ENCODE measurements around the gene MAP7D3. TPM values are rescaled to one million over a fixed set of nuclear protein-coding genes. Genes with fewer than 3 reads are reported as not detected.
"Not testable (repeated sequence)": the region's sequence is repeated elsewhere in the genome, so short reads cannot be mapped to it uniquely, and the experiment has no call there.

MAP7D3 gene
- polyA plus RNA-seq, 3 donors: 13.2 to 19.8 (median 16.0) TPM

DNA sequence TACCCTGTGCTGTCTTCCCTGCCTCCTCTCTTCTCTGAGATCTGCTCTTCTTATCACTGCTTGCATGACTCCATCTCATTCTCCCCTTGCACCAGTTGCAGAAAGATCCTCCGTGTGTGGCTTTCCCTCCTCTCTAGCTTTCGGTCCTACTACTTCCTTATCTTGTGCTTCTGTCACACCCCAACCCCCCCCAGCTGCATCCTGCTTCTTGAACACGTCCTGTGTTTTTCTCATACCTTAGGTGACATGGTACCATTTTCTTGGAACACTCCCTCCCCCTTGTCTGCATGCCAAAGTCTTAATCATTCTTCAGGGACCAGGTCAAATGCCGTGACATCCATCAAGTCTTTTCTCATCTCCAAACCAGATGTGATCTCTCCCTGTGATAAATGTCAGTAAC, 57.4 kb downstream of the MAP7D3 start:
- DNase-seq (ENCODE audit: extremely low read depth in 1 of 11, low read depth in 9 of 11, low spot score in 4 of 11): no peak

DNA sequence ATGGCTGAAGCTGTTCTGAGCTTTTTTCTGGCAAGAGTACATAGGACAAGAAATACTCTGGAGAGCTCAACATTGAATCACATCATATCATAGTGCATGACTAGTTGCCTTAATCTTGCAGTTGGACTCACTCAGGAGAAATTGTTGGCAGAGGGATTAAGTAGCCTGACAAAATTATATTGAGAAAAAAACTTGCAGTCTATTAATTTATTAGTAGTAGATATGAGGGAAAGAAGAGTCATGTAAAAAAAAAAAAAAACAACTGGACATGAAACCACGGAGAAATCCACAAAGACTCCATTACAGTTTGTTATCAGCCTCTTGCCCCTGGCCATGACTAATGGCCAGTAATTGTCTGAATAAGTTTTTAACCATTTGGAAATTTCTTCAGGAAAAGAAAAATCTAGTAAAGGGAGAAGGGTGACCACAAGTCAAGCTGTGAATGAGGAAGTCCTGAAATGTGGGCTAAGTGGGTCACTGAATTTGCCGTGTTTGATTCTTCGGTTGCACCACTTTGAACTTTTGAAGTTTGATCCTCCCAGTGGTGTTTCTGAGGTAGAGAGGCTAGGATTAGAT, 58.3 kb downstream of the MAP7D3 start:
- DNase-seq (ENCODE audit: extremely low read depth in 1 of 11, low read depth in 9 of 11, low spot score in 4 of 11): no peak

DNA sequence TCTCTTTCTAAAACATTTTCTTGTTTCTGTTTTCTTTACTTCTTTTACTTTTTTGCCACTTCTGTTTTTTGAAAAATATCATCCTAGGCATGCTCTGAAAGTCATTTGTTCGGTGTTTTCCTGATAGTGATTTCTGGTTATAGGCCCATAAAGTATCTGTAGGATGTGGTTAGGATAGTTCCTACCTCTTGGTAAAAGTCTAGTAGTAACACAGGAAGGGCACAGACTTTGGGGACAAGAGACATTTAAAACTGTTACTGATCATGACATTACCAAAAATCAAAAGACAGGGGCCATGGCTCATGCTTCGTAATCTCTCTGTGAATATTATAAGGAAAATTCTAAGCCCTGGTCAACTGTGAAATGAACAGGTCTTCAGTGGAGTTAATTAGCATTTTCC, 59.1 kb downstream of the MAP7D3 start:
- DNase-seq (ENCODE audit: extremely low read depth in 1 of 11, low read depth in 9 of 11, low spot score in 4 of 11): no peak

DNA sequence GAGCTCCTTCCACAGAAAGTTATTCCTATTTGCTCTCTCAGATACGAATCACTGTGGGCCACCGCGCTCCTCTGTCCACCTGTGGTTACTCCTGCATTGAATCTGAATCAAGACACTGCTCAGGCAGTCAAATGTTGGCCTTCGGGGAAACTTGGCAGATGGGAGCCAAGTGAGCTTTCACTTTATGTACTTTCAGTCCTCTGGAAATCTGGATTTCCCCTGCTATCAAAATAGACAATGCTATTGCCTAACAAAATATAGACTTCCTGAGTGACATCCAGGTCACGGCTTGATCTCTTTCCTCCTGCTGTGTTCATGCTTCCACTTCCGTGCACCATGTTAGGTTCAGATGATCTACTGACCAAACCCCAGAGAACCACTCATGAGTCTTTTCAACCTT, 60.0 kb downstream of the MAP7D3 start:
- no peak for DNase-seq (ENCODE audit: extremely low read depth in 1 of 11, low read depth in 9 of 11, low spot score in 4 of 11)

DNA sequence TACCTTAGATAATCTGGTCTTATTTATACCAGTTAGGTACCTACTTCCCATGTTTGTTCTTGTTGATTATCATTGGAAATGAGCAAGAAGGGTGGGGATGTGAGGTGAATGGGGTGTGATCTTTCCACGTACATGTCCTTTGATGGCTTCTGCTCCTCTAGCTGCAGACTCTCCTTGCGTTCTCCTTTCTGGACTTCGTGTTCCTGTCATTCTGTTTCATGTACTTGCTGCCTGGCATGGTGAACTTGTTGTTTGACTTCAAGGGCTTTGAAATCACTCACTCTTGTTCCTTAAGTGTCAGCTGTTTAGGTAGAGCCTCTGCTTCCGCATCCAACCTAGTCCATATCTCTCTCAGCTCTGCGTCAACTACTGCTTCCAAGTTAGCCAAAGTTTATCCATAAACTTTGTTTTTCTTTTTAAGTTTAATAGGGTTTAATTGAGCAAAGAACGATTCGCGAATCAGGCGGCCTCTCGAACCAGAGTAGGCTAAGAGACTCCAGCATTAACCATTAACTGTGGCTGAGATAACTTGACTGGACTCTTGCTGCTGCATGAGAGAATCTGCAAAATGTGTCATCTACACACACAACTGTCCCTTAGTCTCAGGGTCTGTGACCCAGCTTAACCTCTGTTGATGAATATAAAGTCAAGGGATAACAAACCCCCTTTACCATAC, 61.0 kb downstream of the MAP7D3 start:
- no peak for DNase-seq (ENCODE audit: extremely low read depth in 1 of 11, low read depth in 9 of 11, low spot score in 4 of 11)

DNA sequence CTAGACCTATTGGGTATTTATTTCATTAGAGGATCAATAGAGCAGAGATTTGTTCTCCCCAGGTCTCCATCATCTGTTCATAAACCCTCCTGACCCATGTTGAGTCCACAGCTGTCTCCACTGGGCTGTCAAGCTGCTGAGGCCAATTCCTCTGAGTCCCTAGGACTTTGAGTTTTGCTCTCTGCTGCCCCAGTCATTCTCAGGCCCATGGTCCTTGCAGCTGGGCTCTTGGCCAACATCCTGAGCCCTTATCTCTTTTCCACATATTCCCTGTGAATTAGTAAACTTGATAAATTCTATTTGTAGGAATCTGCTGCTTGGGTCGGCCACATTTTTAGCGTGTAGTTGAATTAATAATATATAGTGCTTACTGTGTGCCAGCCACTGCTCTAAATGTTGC, 62.0 kb downstream of the MAP7D3 start:
- DNase-seq (ENCODE audit: extremely low read depth in 1 of 11, low read depth in 9 of 11, low spot score in 4 of 11): no peak

DNA sequence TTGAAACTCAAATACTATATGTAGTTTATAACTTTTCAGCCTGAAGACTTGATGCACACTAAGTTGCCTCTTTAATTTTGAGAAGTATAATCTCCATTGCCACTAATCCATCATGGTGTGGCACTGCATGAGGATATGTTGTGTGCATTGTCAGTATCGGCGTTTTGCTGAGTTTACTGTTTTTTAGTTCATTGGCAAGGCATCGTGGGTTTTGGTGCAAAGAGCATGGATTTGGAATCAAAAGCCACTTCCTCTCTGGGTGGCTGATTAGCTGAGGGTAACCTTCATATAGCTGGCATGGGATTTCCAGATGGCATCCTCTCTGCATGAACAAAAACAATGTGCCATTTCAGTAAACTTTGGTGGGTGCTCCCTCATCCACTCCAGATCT, 65.2 kb downstream of the MAP7D3 start:
- DNase-seq (ENCODE audit: extremely low read depth in 1 of 11, low read depth in 9 of 11, low spot score in 4 of 11): no peak

DNA sequence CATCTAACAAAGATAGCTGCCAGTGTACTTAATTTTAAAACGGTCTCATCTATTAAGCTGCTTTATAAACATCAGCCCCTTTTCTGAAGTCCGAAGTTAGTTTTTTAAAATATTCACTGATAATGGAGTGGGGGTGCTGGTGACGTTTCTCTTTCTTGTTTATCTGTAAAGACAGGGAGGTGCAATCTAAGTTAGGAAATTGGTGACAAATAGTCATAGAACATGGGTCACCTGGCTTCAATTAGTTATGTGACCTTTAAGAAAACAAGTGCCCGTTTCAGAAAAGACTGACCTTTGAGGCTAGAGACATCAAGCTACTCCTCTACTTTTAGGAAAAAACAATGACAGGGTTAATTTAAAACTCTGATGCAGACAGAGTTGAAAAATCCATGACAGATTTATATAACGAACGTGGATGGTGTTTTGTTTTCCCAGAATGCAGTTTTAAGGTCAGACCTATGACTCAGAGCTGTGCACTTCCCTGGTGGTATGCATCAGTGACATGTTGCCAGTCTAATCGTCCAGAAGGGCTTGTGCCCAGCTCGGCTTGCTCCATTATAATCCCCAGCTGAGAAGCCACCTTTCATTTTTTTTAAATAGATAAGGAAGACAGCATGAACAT, 65.7 kb downstream of the MAP7D3 start:
- DNase-seq (ENCODE audit: extremely low read depth in 1 of 11, low read depth in 9 of 11, low spot score in 4 of 11): no peak

DNA sequence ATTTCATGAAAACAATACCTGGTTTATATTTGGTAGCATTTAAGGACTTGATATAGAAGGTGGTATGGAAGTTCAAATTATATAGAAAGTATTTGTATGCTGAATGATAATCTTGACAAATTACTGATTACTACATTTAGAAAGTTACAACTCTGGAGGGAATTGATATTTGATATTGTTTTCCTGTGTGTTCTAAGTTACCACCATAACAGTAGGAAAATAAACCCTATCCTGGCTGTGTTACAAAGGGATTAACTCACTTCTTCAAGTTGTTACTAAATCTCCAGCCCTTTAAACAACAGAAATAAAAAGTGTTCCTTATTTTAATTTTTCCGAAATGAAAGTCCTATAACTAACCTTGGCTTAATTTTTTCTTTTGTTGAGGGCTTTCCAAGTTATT, 67.3 kb downstream of the MAP7D3 start:
- DNase-seq (ENCODE audit: extremely low read depth in 1 of 11, low read depth in 9 of 11, low spot score in 4 of 11): no peak

DNA sequence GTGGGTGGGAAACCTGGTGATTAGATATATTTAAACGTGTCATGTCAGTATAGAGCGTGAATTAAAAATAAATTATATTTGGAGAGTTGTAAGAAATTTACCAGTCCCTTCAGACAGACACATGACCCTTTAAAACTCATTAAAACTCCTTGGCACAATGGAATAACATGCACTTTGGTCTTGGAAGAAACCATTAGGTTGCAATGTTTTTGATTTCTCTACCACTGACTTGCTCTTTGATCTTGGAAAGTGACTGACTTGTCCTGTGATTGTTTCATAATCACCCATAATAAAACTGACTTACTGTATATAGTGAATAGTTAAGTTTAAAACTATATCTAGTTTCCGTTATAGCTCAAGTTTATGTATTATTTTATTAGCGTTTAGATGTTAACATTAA, 68.0 kb downstream of the MAP7D3 start:
- no peak for DNase-seq (ENCODE audit: extremely low read depth in 1 of 11, low read depth in 9 of 11, low spot score in 4 of 11)

DNA sequence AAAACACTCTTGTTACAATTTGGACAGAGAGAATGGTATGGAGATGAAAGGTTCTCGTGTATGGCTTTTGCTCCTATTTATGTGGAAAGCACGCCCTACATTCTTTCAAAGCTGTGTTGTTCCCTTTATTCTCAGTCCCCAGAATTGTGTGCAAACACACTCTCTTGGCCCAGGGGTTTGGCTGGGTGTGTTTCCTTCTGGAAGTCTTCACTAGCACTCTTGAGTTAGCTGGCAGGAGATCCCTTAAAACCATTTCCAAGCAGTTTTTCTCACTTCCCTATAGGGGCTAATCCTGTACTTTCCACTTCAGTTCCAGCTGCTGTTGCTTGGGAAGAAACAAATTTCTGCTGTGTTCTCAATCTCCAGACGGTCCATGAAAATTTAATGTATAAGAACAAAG, 68.8 kb downstream of the MAP7D3 start:
- DNase-seq (ENCODE audit: extremely low read depth in 1 of 11, low read depth in 9 of 11, low spot score in 4 of 11): no peak

DNA sequence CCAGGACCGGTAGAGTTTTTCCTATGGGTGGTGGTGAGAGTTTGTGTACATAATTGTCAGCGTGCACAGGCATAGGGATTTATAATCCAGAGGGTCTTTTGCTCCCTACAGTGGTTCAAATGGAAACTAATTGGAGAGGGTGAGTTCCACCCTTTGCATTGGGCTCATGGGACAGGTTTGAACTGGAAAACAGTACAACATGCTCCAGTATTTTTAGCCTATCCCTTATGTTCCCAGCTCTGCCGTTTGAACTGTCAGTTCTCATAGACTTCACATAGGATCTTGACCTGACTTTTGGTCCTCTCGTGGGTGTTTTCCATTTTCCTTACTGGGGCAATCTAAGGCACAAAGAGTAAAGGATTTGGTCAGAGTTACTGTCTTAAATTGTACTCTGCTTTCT, 72.1 kb downstream of the MAP7D3 start:
- DNase-seq (ENCODE audit: extremely low read depth in 1 of 11, low read depth in 9 of 11, low spot score in 4 of 11): no peak

DNA sequence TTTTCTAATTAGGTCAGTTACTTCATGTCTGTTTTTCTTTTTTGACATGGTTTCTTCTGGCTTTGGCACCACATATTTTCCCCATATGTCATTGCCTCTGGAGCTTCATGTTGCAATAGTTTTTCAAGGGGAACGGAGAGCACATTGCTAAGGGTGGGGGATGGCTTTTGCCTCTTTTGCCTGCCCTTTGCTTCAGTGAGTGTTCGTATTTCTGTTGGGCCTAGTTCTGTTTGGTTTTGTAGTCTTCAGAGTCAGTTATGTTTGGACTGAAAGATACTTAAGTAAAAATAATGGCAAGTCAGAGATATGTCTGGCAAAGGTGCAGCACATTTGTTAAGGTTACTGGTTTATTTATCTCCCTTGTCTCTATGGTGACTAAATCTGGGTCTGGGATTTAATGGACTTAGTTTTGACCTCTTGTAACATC, 74.8 kb downstream of the MAP7D3 start:
- DNase-seq (ENCODE audit: extremely low read depth in 1 of 11, low read depth in 9 of 11, low spot score in 4 of 11): no peak

DNA sequence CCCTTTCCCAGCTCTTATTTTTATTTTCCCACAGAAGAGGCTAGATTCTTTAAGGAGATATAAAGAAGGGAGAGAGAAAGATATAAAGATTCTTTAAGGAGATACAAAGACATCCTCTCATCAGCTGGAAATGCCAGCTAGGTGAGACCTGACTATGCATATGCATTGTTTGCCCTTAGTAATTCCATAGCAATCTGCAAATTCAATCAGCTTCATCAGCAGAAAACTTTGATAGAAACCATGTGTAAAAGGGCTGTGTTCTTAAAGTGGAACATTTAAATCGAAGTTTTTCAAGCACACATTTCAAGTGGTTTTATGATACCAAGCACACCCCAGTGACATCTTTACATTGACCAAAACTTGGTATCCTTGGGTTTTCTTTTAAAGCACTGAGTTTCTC, 79.8 kb downstream of the MAP7D3 start:
- no peak for DNase-seq (ENCODE audit: extremely low read depth in 1 of 11, low read depth in 9 of 11, low spot score in 4 of 11)

DNA sequence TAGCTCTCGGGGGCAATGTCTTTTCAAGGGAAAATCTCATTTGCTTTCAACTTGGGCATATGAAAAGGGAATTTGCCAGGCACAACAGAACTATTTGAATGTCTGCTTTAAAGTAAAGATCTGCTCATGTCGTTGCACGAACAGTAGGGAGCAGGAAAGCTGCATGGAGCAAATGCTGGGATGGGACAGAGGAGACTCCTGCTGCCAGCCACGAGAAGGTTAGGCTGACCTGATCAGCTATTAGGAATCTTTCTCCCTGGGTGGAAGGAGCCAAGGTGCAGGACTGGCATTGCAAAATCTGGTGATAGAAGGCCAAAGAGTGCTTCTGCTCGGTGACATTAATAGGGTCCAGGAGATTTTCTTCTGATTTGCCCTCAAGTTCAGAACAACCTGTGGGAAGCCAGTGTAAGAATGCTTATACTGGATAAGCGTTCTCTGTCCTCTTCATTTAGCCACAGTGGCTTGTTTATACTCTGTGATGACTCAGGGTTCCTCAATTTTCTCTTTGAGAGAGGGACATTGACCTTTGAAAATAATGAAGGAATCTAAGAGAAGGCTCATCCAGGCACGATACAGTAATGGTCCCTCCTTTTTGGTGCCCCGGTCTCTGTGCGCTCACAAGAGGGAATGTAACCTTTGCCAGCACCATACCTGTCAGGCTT, 80.9 kb downstream of the MAP7D3 start:
- no peak for DNase-seq (ENCODE audit: extremely low read depth in 1 of 11, low read depth in 9 of 11, low spot score in 4 of 11)

DNA sequence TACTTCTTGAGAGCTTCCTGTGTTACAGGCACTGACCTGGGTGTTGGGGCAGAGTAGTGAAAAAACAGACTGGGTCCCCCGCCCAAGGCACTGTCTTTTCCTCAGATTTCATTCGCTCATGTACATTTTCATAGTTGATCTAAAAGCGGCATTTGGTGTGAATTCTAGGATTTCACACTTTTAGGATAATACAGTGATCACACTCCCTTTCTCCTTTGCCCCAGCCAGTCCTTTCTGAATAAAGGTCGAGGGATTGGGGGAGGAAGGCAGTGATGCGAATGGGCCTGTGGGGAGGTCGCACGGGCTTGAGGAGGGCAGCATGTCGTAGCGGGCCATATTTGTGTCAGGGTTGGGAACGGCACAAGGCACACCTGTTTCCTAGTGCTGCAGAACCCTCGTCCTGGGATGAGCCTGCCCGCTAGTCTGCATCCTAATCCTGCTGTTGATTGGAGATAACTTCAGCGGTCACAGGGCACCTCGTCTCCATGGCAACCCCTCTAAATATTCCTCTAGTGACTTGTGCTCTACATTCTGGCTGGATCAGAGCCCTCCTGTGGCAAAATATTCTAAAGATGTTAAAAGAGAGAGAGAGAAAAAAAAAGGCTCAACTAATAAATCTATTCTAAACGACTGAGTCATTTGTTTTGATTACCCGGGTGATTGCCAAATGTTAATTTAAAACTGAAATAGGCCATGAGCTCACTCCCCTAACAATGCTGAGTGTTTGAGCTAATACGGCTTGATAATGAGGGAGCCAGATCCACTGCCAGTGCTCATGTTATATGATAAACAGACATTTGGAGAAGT, 82.1 kb downstream of the MAP7D3 start:
- DNase-seq (ENCODE audit: extremely low read depth in 1 of 11, low read depth in 9 of 11, low spot score in 4 of 11): peak in 2 of 11 donors; percentile 44 to 52

DNA sequence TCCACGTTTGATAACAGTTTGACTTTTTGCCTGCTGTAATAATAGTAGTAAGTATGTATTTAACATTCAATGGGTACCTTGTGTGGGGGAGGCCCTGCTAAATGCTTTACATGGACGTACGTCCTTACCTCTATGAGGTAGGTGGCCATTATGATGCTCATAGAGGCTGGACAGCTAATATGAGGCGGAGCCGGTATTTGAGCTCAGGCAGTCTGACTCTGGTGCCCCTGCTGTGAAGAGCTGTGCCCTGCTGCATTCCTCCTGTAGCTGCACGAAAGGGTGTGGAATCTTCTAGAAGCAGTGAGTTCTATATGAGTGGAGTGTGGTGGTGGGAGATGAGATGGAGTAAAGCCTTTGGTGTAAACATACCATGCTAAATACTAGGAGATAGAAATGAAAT, 83.2 kb downstream of the MAP7D3 start:
- DNase-seq (ENCODE audit: extremely low read depth in 1 of 11, low read depth in 9 of 11, low spot score in 4 of 11): not testable (repeated sequence)

DNA sequence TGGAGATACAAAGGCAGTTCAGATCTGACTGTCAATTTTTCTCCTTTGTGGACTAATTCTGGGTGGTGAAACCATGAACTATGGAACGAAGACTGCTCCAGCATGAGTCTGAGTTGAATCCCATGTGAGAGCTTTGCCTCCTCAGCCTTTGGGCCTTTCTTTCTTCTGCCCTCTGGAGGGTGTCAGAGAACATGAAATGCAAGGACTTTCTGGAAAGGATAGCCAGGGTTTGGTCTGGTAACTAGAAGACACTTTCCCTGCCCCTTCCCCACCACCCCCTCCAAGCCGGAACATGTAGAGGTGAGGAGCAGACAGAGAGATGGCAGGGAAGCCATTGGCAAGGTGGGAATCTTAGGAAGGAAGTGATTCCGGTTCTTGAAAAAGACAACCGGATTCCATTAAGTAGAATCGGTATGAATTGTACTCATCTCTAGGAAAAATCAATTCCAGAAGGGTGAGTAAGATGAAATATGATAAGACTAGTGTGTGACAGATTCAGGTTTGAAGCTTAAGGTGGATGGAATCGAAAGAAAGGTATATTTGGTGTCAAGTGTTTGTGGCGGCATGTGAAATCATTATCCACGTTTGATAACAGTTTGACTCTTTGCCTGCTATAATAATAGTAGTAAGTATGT, 84.9 kb downstream of the MAP7D3 start:
- DNase-seq (ENCODE audit: extremely low read depth in 1 of 11, low read depth in 9 of 11, low spot score in 4 of 11): no peak

DNA sequence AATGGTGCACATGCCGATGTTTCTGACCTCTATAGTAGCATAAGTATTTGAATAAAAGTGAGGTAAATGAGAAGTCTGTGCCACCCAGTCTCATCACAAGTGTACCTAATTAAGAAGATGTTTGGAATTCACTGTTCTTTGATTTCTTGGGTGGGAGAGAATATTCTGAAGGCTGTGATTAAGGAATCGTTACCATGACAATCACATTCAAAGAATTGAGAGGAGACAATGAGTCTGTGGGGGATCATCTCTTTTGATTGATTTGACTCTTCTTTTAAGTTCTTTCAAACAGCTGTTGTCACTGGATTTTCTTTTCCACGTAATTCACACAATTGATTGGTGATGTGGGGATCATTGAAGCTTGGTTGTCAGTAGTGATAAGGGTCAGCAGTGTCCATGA, 85.8 kb downstream of the MAP7D3 start:
- DNase-seq (ENCODE audit: extremely low read depth in 1 of 11, low read depth in 9 of 11, low spot score in 4 of 11): no peak
